ENCODE results near the gene SNX9. TPM values are rescaled to one million over a fixed set of nuclear protein-coding genes. Genes with fewer than 3 reads are reported as not detected.

Gene SNX9
- total and polyA plus RNA-seq, 2 of the 8 experiments (the other 6 are each of a cell fraction or from before 2014, with no cell fraction given), result 11.8 to 23.2 TPM

GRCh38 chr6:157873735-157874344, 50.8 kb downstream of the SNX9 start (continued):
- TF ChIP-seq YY1 (IDR thresholded peaks at IDR 0.05; ENCODE audit: low read depth, low read length), result 0 out of 2 replicates have a peak, but pooled peaks have one; percentile 36
- no peak for TF ChIP-seq SIN3A (conservative IDR thresholded peaks at IDR 0.05 in 1 of 2, IDR thresholded peaks at IDR 0.05 in 1 of 2; ENCODE audit: low read depth in 1 of 2, low read length in 2 of 2)
- TF ChIP-seq FOSL1 (IDR thresholded peaks at IDR 0.05; ENCODE audit: insufficient read depth, low read depth, low read length), result no peak

Data from H1 (cell line).